Measurements from ENCODE around the gene NANOGP8.

NANOGP8 gene

DNA sequence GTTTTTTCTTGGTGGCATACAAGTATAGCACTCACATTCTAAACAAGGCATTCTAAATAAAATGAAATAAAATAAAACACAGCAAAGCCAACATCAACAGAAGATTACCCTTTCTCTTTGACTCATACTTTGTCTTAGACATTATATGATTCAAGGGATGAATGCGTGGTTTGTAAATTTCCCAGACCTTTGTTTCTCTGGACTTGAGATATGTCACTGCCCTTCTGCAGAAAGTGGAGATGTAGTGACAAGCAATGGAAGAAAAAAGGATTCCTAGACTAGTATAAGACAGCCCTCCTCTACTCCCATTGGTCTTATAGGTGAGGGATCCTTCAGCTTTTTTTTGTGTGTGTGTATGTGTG lies 22.4 kb downstream of the NANOGP8 start:
- POLR2A ChIA-PET (ENCODE audit: low non-redundant PET) = no interaction called here
- no peak overlapping the region for H3K27ac ChIP-seq
- CTCF ChIA-PET = no interaction called here
- no peak for DNase-seq (ENCODE audit: low spot score)
- TF ChIP-seq, protein P1, sequence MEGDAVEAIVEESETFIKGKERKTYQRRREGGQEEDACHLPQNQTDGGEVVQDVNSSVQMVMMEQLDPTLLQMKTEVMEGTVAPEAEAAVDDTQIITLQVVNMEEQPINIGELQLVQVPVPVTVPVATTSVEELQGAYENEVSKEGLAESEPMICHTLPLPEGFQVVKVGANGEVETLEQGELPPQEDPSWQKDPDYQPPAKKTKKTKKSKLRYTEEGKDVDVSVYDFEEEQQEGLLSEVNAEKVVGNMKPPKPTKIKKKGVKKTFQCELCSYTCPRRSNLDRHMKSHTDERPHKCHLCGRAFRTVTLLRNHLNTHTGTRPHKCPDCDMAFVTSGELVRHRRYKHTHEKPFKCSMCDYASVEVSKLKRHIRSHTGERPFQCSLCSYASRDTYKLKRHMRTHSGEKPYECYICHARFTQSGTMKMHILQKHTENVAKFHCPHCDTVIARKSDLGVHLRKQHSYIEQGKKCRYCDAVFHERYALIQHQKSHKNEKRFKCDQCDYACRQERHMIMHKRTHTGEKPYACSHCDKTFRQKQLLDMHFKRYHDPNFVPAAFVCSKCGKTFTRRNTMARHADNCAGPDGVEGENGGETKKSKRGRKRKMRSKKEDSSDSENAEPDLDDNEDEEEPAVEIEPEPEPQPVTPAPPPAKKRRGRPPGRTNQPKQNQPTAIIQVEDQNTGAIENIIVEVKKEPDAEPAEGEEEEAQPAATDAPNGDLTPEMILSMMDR (conservative IDR thresholded peaks at IDR 0.05; ENCODE audit: low read depth) = no peak

DNA sequence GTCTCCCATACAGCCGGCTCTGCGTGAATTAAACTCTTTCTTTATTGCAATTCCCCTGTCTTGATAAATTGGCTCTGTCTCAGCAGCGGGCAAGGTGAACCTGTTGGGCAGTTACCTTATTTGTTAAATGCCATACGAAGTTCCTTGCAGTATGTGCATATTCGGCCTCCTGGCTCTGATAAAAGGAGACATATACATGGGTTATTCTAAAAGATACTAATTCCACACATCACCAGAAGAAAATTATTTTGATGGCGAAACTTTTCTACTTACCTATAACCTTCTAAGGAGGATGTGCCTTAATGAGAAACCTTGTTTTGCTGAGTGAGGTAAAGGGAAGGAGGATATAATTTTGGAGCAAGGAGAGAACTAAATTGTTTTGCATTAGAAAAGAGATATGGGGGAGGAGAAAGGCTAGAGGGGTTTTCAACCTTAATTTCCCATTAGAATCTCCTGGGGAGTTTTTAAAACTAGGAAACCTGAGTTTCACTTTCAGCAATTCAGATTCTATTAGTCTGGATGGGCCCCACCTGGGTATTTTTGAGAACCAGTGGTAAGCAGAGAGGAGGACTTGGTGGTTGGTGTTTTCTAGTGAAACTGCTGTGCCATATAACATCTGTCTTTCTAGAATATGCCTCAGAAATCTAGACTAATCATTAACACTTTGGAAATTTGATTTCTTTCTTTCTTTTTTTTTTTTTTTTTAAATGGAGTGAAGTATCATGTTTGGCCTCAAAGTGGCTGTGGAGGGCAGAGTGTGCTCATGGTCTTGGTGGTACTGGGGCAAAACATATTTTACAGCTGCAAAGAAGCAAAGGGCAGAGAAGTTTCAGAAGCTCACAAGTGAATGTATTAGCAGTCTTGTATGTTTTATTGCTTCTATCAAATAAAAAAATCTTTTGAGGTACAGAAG lies 23.0 kb downstream of the NANOGP8 start:
- POLR2A ChIA-PET (ENCODE audit: low non-redundant PET) = no interaction called here

DNA sequence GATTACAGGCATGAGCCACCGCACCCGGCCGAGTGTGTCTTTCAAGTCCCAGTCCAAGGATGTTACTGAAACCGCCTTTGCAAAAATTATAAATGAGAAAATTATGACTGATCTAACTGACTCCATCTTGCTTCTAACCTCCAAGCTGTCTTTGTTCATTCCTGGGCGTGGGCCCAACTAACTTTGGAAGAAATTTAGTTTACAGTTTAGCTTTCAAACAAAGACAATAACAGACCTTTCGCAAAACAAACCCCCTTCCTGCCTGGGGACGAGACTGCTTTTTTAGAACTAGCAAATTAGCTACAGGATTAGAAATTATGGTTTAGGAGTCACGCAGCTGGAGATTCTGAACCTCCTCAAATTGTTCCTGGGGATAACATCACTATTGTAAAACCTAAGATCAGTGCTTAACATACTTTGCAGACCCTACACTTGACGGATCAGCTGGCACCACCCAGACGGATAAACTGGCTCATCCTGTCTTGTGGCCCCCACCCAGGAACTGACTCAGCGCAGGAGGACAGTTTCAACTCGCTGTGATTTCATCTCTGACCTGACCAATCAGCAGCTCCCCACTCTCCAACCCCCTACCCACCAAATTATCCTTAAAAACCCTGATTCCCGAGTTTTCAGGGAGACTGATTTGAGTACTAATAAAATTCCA lies 23.8 kb downstream of the NANOGP8 start:
- POLR2A ChIA-PET (ENCODE audit: low non-redundant PET) = no interaction called here

More for the DNA sequence above, 23.0 kb downstream of the NANOGP8 start:
- CTCF ChIA-PET = interaction anchor here (0.6 kb wide), 1 partner anchor 67 kb away, joined by 3 read pairs; no protein-coding TSS in a partner anchor
- DNase-seq (ENCODE audit: low spot score) = no peak
- no peak overlapping the region for H3K27ac ChIP-seq
- TF ChIP-seq, protein P1 (conservative IDR thresholded peaks at IDR 0.05; ENCODE audit: low read depth) = no peak

DNA sequence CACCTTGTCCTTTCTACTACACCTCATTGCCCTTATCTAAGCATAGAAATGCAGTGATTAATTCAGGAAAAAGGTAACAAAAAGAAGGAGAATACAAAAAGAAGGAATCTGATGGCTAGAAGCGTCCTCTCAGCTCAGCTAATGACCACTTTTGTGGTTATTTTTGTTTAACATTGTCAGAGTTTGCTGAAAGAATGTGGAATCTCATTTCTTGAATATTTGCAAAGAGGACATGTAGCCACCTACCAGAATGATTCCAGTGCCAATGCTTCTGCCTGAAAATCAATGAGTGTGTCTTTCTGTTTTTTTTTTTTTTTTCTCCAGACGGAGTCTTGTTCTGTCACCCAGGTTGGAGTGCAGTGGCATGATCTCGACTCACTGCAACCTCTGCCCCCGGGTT lies 24.5 kb downstream of the NANOGP8 start:
- no peak for DNase-seq (ENCODE audit: low spot score)
- TF ChIP-seq, protein P1 (conservative IDR thresholded peaks at IDR 0.05; ENCODE audit: low read depth) = no peak
- ChIA-PET POLR2A (ENCODE audit: low non-redundant PET) (interaction anchor here (0.6 to 1.1 kb wide), 2 partner anchors 72 to 103 kb away, joined by 3 to 4 read pairs; partner anchors contain the start of gene ZNF770), CTCF (interaction anchor here (0.6 kb wide), 1 partner anchor 1388 kb away, joined by 3 read pairs; no protein-coding TSS in a partner anchor)
- H3K27ac ChIP-seq = no peak overlapping the region

More for the DNA sequence above, 23.8 kb downstream of the NANOGP8 start:
- DNase-seq (ENCODE audit: low spot score) = no peak
- TF ChIP-seq, protein P1 (conservative IDR thresholded peaks at IDR 0.05; ENCODE audit: low read depth) = no peak
- CTCF ChIA-PET = interaction anchor here (0.6 kb wide), 1 partner anchor 66 kb away, joined by 3 read pairs; no protein-coding TSS in a partner anchor
- H3K27ac ChIP-seq = no peak overlapping the region

DNA sequence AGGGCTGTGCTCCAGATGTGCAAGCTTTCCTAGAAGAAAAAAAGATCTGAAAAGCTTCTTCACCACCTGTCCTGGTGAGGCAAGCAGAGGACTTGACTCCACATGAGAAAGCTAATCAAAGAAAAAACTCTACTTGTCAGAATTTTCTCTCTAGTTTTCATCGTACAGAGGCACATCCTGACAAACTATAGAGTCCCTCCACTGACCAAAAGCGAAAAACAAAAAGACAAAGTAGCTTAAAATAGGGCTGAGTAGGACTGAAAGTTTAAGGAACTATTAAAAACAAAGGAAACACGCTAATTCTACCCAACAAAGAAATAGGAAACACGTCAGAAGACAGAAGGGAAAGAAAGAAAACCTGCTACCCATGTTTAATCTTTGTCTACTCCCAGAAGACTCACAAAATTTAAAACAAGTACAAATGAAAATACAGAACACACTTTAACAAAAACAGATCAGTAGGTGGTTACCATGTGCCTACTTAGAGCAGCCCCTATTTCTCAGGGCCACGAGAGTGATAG lies 26.5 kb downstream of the NANOGP8 start:
- TF ChIP-seq, protein P1 (conservative IDR thresholded peaks at IDR 0.05; ENCODE audit: low read depth) = no peak
- ChIA-PET CTCF (interaction anchor here (0.8 kb wide), 1 partner anchor 11 kb away, joined by 6 read pairs; no protein-coding TSS in a partner anchor), POLR2A (ENCODE audit: low non-redundant PET) (no interaction called here)
- no peak overlapping the region for H3K27ac ChIP-seq
- DNase-seq (ENCODE audit: low spot score) = no peak

DNA sequence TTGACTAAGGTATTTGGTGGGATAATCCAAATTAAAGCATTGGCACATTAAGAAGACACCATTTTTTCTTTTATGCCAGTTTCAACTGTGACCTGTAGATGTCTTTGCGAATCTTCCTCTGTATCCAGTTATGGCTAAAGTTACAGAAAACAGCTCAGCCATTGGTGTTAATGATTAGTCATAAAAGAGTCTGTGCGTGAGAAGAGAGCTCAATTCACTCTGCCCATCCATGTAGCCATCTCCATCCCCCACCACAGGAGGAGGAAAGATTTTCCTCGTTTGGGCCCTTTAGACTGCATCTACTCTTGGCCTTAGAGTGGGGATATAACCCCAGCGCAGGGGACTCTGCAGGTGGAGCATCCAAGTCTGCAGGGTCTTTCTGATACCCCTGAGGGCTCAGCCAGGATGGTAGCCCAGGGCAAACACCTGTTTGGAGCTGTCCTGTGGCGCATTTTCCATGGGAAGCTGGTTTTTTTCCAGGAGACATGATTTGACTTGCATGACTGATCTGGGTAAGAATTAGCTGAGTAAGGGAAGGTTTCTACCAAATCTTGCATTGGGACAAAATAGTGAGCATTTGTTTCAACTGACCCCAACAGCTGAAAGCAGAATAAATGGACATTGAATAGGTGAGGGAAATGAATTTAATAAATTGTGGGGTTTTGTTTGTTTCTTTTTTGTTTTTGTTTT lies 29.5 kb downstream of the NANOGP8 start:
- TF ChIP-seq, protein P1 (conservative IDR thresholded peaks at IDR 0.05; ENCODE audit: low read depth) = no peak
- no peak for DNase-seq (ENCODE audit: low spot score)
- no peak overlapping the region for H3K27ac ChIP-seq
- POLR2A ChIA-PET (ENCODE audit: low non-redundant PET) = no interaction called here
- CTCF ChIA-PET = no interaction called here

Data from RWPE1 (cell line).